Fibroblast of skin of right biceps (primary cell): ENCODE measurements around the gene PISD.
A peak's percentile ranks its signal among the peaks of the same experiment; 100 is the strongest.
"Not testable (repeated sequence)": the region's sequence is repeated elsewhere in the genome, so short reads cannot be mapped to it uniquely, and the experiment has no call there.

ENCODE experiments used
- DNase-seq: peaks from one replicate; pipeline ENCODE4 v3.0.0-alpha.2; 2013

The PISD gene

DNA sequence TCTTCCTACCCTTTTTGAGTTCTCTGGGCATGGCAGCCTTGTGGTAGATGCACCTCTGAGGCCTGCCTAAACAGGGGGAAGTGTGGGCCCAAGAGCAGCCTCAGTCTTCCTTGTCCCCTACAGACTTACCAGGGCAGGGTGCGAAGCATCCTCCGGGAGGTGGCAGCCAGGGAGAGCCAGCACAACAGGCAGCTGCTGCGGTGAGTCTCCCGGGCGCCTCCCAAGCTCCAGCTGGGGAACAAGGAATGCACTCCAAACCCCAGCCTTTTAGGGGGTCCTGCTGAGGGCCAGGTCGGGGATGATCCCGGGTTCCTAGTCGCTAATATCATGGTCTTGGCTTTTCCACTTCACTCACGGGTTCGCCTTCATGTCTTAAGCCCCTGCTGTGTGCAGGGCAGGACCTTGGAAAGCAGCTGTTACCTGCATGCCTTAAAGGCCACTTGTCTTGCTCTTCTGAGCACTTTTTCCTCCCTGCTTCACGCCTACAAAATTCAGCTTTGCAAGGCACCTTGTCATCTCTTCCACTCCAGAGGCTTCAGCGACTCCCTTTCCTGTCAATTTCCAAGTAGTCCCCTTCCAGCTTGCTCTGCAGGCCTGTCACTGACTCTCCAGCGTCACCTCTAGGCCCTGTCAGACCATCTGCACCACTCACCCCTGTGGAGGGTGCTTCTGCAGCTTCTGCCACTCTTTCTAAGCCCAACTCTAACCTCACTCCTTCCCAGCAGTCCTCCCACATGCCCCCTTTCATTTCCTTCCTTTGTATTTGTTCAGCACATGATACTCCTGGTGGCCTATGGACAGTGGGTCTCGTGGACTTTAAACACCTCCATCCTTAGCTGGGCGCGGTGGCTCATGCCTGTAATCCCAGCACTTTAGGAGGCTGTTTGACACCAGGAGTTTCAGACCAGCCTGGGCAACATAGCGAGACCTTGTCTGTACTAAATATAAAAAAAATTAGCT is 57.0 kb downstream of the PISD start:
- no peak for DNase-seq

DNA sequence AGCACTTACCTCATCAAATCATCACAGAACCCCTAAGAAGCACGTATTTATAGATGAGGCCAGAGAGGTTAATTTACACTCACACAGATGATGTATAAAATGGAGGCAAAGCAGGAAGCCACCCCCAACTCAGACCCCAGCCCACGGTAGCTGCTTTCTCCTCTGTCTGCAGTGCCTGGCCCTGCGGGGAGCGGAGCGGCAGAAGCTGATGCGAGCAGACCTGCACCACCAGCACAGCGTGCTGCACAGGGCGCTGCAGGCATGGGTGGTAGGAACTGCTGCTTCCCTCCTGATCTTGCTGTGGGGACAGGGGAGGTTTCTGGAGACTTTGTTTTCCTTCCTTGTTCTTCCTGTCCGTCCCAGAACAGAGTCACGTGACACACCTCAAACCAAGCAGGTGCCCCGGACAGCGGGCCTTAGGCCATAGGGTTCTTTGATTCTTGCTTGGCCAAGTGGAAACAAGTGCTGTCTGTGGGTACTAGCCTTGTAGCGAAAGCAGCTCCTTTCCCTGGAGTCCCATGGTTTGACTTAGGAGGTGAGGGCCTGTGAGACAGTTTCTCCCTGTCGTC is 57.8 kb downstream of the PISD start:
- no peak for DNase-seq

DNA sequence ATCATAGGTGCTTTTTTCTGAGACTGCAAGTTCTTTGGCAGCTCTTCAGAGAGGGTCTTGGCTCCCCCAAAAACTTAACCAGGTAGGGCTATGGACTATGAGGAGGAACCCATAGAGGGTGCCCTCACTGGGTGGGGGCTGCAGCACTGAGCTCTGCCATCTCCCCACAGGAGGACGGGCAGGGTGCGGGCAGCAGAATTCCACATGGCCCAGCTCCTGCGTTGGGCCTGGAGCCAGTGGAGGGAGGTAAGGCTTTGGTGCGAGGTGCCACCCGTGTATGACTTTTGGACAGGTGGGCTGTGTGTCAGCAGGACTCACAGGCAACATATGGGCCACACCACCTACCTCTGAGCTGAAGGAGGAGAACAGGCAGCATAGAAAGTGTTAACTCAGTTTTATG is 58.4 kb downstream of the PISD start:
- no peak for DNase-seq

DNA sequence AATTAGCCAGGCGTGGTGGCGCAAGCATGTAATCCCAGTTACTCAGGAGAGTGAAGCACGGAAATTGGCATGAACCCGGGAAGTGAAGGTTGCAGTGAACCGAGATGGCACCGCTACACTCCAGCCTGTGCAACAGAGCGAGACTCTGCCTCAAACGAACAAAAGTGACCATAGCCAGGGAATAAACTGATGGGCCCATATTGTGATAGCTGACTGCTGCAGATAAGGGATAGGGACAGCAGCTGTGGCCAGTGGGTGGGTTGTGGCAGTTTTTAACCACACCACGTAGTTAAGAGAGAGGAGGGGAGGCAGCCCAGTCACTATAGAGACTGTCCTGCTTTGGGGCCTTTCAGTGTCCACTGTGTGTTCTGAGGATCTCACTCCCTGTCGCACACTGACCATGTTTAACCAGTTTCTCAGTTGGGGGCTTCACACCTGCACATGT is 58.9 kb downstream of the PISD start:
- no peak for DNase-seq

DNA sequence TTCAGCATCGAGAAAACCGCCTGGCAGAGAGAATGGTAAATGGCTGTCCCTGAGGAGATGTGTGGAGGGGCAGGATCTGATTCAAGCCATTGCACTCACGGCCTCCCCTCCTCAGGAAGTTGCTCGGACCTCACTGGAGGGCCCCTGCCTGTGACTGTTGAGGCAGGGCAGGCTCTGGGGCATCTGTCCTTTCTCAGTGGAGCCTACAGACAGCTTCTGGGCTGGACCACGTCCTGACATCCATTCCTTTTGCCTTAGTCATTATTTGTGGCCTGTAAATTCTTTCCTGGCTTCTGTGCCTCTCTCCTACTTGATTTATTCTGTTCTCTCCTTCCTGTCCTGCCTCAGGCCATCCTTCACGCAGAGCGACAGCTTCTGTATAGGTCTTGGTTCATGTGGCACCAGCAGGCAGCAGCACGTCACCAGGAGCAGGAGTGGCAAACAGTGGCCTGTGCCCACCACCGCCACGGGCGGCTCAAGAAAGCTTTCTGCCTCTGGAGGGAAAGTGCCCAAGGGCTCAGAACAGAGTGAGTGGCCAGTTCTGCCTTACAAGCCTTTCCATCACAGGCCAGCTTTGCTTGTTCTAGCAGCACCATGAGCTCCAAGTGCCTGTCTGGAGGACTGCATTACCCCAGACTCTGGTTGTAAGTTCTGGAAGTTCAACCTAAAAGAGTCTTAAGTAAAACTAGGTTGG is 59.6 kb downstream of the PISD start:
- DNase-seq = peak; percentile 87

DNA sequence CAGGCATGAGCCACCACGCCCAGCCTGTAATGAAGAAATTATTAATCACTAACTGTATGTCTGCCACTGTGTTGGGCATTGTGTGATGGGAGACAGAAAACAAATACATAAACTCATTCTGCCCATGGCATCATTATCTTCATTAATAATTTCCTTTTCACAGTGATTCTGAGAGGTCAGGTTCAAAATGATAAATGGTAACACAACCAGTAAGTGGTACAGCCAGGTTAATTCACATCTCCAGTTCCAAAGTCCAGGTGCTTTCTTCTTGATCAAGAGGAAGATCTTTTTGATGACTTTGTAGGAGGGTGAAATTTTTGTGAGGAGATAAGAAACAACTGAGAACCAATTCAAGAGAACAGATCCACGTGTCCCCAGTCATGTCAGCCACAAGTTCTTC is 66.7 kb downstream of the PISD start:
- no peak for DNase-seq

DNA sequence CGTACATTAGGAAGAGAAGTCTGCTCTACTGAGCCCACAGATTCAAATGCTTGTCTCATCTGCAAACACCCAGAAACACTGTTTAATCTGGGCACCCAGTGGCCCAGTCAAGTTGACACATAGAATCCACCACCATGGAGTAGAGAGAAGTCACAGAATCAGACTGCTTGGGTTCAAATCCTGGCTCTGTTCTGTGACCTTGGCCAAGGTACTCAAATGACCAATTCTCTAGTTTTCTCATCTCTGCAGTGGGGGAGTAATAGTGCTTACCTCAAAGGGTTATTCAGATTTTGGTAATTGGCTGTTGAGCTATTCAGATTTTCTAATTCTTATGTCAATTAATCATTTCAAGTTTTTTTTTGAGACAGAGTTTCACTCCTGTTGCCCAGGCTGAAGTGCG is 71.9 kb downstream of the PISD start:
- not testable (repeated sequence) for DNase-seq

DNA sequence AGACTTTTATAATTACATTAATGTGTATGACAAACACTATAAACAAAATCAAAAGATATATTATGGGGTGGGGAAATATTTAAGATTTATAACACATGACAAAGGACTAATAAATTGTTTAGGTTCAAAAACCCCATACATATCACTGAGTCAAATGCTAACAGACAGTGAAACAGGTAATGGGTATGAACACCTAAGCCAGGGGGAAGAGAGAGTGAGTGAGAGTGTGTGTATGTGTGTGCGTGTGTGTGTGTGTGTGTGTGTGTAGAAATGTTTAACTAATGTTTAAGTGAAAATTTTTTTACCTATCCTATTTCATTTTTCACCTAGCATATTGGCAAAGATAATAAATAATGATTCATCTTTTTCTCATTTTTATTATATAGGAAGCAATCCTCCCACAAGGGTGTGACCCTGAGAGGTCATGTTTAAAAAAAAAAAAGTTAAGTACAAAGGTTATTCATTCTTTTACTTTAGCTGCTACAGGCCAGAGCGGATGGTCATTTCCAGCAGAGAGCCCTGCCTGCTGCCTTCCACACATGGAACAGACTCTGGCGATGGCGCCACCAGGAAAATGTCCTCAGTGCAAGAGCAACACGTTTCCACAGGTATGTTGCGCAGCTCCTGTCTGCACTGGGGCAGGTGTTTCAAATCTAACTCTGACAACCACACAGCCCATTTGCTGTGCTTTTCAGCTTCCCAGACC is 72.9 kb downstream of the PISD start:
- no peak for DNase-seq

DNA sequence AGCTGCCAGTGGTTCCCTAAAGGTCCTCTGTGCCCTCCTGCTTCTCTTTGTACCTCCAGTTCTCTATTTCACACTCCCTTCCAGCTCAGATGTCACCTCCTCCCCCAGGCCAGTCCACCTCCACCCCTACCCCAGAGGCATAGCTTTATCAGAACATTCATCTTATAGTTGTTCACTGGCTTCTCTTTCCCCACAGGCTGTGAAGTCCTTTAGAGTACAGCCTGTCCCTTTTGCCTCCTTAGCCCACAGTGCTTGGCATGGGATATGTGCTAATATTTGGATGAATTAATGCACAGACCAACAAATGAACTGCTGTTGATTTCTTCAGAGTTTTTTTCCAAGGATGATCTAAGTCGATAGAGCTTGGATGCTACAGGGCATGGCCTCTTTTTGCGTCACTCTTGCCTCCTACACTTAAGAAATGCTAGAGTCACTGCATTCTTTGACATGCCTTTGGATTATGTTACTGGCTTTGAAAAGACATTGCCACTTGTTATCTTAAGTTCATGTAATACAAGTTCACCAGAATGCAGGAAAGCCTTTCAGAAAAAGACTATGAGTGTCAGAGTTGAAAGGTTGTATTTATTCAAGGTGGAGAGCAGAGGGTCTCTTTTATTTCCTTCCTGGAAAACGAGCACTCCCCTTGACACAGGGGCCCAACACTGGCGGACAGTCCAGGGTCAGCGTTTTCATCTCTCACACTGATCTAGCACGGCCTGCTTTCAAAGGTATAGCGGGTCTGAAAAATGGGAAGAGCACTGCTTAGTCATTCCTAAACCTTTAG is 75.7 kb downstream of the PISD start:
- no peak for DNase-seq

DNA sequence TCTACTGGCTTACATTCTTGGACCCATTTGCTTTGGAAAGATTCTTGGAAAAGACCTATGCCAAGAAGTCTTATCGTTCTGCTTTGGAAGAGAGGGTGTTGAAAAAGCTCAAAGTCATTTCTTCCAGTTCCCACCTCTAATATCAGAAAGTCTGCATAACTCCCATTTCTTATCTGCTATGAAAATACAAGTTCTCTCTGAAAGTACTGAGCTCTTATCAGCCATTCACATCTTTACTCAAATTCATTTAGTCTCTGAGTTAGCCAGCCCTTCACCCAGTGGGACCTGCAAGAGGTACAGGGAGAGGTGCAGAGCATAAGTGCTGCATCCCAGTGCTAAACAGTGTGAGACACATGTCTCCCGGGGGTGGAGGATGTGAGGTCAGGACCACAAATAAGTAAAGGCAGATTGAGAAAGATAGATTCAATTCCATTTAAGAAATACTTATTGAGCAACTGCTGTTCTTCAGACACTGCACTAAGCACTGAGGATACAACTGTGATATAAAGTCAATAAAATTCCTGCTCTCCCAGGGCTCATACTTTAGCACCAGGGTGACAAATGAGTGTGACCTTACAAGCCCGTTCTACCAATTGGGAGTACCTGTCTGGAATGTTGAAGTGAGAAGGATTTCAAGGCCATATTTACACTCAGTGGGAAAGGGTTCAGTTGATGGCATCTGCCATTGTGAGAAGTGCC is 76.7 kb downstream of the PISD start:
- DNase-seq = peak; percentile 34

DNA sequence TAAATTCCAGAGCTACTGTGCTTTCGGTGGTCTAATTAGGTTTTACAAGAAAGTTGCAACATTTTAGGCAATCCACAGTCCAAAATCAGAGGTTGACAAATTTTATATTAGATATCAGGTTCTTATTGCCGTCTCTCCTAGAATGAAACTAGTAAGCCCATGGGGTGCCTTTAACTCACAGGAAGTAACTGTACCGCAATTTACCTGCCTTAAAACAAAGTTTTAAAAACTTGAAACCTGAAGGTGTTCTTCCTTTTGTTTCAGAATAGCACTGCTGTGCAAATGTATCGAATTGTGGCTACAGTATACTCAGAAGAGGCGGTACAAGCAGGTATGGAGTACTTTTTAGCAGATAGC is 77.2 kb downstream of the PISD start:
- DNase-seq = no peak

DNA sequence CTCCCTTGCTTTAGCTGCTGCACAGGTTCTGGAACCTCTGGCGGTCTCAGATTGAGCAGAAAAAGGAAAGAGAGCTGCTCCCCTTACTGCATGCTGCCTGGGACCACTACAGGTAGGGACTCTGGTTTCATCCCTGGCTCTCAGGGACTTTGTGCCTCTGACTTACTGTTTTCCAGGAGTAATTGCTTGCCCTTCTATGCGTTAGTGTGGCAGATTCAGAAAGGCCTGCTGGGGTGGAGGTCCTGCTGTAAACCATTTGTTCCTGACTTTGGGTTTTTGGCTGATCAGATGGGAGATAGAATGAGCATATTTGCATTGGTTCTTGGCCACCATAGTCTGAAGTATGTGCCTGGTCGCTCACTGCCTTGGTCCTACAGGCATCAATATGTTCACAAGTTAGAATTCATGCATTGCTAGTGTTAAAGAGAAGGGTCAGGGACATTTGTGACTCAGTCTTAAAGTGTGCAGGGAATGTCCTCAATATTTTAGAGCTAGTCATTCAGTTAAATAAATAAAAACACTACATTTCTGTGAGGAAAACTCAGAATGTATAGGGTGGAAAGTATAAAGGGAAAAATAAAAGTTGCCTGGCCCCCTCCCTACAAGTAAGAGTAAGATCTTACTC is 78.0 kb downstream of the PISD start:
- peak; percentile 76 for DNase-seq

DNA sequence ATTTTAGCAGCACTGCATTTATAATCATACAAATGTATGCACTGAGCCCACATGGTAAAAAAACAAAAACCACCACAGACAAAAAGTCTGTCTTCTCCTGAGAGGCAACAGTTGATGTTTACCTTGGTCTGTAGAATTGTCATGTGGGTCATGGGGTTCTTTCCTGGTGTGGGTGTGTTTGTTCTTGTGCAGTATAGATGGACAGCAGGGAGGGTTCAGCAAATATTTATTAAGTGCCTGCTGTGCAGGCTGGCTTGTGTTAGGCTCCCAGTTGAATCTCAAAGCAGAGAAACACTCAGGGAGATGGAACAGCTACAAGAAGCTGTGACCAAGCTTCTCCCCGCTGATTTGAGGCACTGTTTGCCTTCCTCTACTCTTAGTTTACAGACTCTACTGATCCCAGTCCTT is 82.2 kb downstream of the PISD start:
- no peak for DNase-seq

DNA sequence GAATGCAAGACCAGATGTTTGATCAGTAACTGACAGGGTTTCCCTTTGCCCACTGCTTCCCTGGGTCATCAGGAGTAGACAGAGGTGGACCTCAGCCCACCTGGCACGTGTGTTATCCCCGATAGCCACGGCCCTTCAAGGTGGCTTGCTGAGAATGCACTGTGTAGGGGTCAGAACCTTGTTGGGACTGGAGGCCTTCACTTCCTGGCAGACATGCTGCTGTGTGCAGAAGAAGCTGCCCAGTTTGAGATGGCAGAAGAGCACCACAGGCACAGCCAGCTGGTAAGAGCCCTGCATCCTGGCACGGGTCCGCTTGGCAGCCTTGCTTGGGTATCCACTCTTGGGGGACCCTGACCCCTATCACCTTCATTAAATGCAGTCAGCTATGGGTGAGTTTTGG is 83.8 kb downstream of the PISD start:
- DNase-seq = no peak

DNA sequence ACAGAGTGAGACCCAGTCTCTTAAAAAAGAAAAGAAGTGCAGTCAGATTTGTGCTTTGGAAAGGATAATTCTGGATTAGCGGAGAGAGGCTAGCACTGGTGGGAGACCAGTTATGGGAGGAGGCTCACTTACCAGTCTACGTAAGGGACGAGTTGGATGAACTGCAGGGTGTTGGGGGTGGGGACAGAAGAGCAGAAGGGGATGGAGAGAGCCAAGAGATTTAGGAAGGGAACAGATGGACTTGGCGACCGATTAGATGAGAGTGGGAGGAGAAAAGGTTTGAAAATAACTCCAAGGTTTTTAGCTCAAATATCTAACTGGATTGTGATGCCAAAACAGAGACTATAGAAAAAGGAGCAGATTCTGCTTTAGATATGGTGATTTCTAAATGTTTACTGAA is 84.3 kb downstream of the PISD start:
- DNase-seq = no peak

DNA sequence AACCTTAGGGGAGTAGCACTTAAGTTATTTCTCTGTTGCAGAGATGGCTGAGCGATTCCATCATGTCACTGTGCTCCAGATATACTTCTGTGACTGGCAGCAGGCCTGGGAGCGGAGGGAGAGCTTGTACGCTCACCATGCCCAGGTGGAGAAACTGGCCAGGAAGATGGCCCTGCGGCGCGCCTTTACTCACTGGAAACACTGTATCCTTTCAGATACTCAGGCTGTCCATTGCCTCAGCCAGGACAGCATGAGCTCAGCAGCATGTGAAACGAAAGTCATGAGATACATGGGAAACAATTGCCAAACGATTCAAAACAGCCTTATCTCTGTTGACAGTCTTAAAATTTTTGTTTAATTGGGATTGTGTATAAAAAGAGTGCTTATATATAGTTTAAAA is 86.8 kb downstream of the PISD start:
- no peak for DNase-seq

DNA sequence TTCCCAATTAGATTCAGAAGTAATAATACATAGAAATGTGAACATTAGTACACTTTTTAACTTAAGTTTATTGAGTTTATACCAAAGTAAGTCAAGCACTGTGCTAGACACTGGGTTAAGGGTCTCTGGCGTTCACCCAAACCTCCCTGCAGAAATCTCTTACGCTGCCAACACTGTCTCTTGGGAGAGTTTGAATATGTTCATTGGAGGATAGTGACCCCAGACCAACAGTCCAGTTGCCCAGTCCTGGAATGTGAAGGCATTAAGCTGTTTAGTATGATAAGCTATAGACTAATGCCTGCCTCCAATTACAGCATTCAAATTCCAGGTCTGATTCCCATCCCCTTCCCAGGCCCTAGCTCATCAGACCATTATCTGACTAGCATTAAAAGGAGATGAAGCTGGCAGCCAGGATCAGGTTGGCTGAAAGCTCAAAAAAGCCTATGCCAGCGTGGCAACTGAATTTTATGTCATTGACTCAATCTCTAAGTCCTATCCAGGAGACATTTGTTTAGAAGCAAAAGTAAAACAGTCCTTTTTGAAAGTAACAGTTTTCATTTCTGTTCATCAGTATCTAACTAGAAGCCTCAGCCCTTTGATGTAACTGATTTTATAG is 87.9 kb downstream of the PISD start:
- DNase-seq = no peak

DNA sequence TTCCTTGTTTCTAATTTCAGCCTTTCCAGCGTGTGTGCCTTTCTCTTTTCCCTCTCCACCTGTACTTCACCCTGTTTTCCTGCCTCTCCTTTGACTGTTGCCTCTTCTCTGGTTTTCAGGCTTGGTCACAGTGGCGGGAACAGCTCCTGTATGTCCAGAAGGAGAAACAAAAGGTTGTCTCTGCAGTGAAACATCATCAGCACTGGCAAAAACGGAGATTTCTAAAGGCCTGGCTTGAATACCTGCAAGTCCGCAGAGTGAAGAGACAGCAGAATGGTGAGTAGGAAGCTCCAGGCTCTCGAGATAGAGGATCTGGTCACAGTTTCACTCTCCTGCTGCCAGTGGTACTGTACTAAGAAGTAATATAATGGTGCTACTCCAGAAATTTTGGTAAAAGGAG is 89.1 kb downstream of the PISD start:
- DNase-seq = no peak

DNA sequence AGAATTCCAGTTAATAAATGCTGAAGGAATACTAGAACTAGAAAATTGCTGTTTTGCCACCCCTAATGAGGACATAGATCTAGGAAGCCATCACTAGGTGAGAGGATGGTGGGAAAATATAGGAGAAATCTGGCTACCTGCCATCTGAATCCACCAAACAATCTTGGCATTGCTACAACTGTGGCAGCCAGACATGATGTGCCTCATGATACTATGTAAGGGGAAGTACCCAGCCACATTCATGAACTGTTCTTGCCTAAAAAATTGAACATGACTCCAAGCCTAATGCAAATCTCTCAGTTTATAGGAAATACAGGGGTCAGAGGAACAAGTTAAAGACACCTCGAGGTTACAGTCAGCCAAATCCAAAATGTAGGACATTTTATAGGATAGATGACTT is 92.9 kb downstream of the PISD start:
- DNase-seq = peak; percentile 18
